Vagina (tissue), 2 donors: ENCODE results near the gene FABP7. TPM values are rescaled to one million over a fixed set of nuclear protein-coding genes. Genes with fewer than 3 reads are reported as not detected.

Source experiments
- DNase-seq, 2 donors: peaks; one replicate each; pipeline ENCODE4 v3.0.0-alpha.2; 2017; ENCODE audit errors: extremely low spot score in 2 of 2
- H3K27ac ChIP-seq: fragments of 200-600 bp; sonication (generic); one replicate; pipeline ENCODE4 v1.5.1; 2019
- H3K27me3 ChIP-seq: fragments of 200-600 bp; sonication (generic); one replicate; pipeline ENCODE4 v1.5.1; 2019
- H3K36me3 ChIP-seq, 2 donors: fragments of 200-600 bp; sonication (generic); one replicate each; pipeline ENCODE4 v1.5.1; 2017 to 2019
- H3K4me1 ChIP-seq: fragments of 200-600 bp; sonication (generic); one replicate; pipeline ENCODE4 v1.5.1; 2019
- H3K4me3 ChIP-seq, 2 donors: fragments of 200-600 bp; sonication (generic); 1 replicate in 1 of 2; 2 replicates in 1 of 2; pipeline ENCODE4 v1.5.1; 2016 to 2019
- H3K9me3 ChIP-seq: fragments of 200-600 bp; sonication (generic); one replicate; pipeline ENCODE4 v1.5.1; 2019
- POLR2A ChIP-seq, 2 donors: fragments of 450-650 bp; IDR thresholded peaks; one replicate each; pipeline ENCODE4 v1.6.1; 2017; ENCODE audit warnings: antibody characterized with exemption in 2 of 2, mild to moderate bottlenecking in 2 of 2, moderate library complexity in 2 of 2
- POLR2AphosphoS5 ChIP-seq, 2 donors: sonication (generic); formaldehyde crosslinking; IDR thresholded peaks; one replicate each; pipeline ENCODE4 v1.9.0; 2017; ENCODE audit warnings: antibody characterized with exemption in 2 of 2, mild to moderate bottlenecking in 2 of 2, low read depth in 1 of 2; ENCODE audit not compliant: insufficient read depth in 1 of 2
- intact Hi-C: fragments of 100-400 bp; cut with DNase I; formaldehyde crosslinking; loops from one replicate; pipeline ENCODE4 v1.15.1; 2023
- total RNA-seq: library from RNA; depleted of rRNA; stranded (reverse); fragments of >200 nt; gene quantifications from one replicate; pipeline ENCODE4 v1.2.3, GENCODE V29; 2016
- TF ChIP-seq, protein P1 (sequence below), 3 experiments: fragments of 450-650 bp in 2 of 3; fragments of 200-600 bp in 1 of 3; sonication (generic) in 1 of 3; IDR thresholded peaks; one replicate each; pipeline ENCODE4 v1.5.1; 2017 to 2019; ENCODE audit warnings: antibody characterized with exemption in 3 of 3, mild to moderate bottlenecking in 2 of 3, moderate library complexity in 2 of 3

Gene FABP7
- total RNA-seq, 1 donor from 2014 or later: not detected

DNA sequence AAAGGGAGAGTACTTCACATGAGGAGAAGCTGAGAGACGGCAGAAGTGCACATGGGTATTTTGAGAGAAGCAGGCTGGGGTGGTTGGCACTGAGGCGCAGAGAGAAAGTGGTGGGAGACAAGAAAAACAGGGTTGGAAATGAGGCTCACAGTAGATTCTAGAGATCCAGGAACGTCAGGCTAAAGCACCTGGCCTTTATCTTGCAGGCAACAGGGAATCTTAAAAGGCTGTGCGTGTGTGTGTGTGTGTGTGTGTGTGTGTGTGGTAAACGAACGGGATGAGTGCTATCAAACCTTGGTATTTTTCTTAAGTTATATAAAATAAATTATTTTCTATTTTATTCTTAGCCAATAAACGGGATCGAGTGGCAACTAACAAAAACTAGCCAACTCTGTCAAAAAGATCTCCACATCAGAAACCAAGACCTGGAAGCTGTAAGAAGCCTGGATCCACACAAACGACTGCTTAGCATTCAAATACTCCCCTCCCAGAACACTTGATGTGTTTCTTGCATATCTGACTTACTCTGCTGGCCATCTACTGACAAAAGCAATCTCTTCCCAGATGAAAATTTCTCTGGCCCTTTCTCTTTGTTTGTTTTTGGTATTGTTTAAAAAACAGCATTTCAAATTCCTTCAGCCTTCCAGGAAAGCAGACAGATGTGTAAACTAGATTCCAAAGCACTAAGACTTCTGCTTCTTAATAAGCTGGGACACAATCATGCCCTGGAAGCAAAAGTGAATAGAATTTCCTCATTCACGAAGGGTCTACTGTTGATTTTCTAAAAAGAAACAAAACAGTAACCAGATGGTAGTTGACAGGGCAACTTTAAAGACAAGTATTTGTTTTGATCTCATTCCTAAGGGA lies 44.8 kb upstream of the FABP7 start:
- intact Hi-C loops: loop anchor here (10.0 kb wide), 1 partner anchor 100 kb away; no protein-coding TSS in a partner anchor
- Histone ChIP-seq H3K4me1 (peaks cover 25% of the 10 kb centered on the region), H3K9me3 (no peaks in the 10 kb centered on the region), H3K4me3 (no peak overlapping the region), H3K27ac (peak overlapping the region; percentile 58), H3K27me3 (no peaks in the 10 kb centered on the region), H3K36me3 (no peaks in the 10 kb centered on the region)
- TF ChIP-seq POLR2A (IDR thresholded peaks at IDR 0.05): no peak
- TF ChIP-seq, protein P1, sequence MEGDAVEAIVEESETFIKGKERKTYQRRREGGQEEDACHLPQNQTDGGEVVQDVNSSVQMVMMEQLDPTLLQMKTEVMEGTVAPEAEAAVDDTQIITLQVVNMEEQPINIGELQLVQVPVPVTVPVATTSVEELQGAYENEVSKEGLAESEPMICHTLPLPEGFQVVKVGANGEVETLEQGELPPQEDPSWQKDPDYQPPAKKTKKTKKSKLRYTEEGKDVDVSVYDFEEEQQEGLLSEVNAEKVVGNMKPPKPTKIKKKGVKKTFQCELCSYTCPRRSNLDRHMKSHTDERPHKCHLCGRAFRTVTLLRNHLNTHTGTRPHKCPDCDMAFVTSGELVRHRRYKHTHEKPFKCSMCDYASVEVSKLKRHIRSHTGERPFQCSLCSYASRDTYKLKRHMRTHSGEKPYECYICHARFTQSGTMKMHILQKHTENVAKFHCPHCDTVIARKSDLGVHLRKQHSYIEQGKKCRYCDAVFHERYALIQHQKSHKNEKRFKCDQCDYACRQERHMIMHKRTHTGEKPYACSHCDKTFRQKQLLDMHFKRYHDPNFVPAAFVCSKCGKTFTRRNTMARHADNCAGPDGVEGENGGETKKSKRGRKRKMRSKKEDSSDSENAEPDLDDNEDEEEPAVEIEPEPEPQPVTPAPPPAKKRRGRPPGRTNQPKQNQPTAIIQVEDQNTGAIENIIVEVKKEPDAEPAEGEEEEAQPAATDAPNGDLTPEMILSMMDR (IDR thresholded peaks at IDR 0.05): no peak
- no peak for TF ChIP-seq POLR2AphosphoS5 (IDR thresholded peaks at IDR 0.05; ENCODE audit: insufficient read depth in 1 of 2, low read depth in 1 of 2)
- DNase-seq: no peak

DNA sequence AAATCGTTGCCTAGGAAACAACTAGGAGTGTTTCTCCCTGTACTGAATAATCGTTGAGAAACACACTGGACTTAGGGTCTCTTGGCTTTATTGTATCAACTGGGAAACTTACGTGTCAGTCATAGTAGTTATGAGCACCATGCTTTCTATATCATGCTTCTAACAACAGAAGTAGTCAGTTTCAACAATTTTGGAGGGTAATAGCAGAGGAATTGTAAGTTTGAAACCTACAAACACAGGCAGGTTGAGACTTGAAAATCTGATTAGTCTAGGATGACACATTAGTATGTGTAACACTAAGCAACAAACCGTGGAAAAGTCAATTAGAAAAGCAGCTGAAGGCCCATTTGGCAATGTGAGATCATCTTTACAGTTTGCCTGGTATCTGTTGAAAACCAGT lies 43.9 kb upstream of the FABP7 start:
- Histone ChIP-seq H3K4me1 (peaks cover 25% of the 10 kb centered on the region), H3K27me3 (no peaks in the 10 kb centered on the region), H3K4me3 (no peak overlapping the region), H3K36me3 (no peaks in the 10 kb centered on the region), H3K9me3 (no peaks in the 10 kb centered on the region), H3K27ac (peak overlapping the region; percentile 58)
- intact Hi-C loops: loop anchor here (10.0 kb wide), 1 partner anchor 99 kb away; no protein-coding TSS in a partner anchor
- no peak for DNase-seq
- peak in 1 of 2 donors; percentile 16 for TF ChIP-seq POLR2AphosphoS5 (IDR thresholded peaks at IDR 0.05; ENCODE audit: insufficient read depth in 1 of 2, low read depth in 1 of 2)
- no peak for TF ChIP-seq POLR2A (IDR thresholded peaks at IDR 0.05)

GRCh38 chr6:122736163-122736562 lies 43.4 kb upstream of the FABP7 start:
- no peak for DNase-seq
- no peaks in the 10 kb centered on the region for H3K9me3 ChIP-seq
- TF ChIP-seq, protein P1 (IDR thresholded peaks at IDR 0.05): no peak
- TF ChIP-seq POLR2A (IDR thresholded peaks at IDR 0.05): no peak
- TF ChIP-seq POLR2AphosphoS5 (IDR thresholded peaks at IDR 0.05; ENCODE audit: insufficient read depth in 1 of 2, low read depth in 1 of 2): no peak
- H3K4me1 ChIP-seq: peaks cover 25% of the 10 kb centered on the region
- peak overlapping the region; percentile 58 for H3K27ac ChIP-seq
- H3K36me3 ChIP-seq: no peaks in the 10 kb centered on the region
- H3K27me3 ChIP-seq: no peaks in the 10 kb centered on the region
- intact Hi-C loops: loop anchor here (10.0 kb wide), 1 partner anchor 99 kb away; no protein-coding TSS in a partner anchor
- no peak overlapping the region for H3K4me3 ChIP-seq

DNA sequence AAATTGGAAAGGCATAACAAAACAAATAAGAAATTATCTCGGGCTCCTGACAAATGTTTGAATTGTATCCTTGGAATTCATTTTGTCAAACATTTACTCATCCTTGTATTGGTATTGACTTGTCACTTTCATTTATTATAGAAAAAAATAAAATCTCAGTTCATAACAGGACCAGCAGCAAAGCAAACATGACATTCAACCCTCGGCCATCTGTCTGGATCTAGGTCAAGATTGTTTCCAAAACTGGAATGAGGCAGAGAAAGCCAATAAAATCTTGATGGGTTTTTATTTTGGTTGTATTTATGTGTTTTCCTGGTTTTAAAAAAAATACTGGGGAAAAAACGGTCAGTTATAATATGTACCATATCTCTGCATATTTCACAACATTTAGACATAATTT lies 42.9 kb upstream of the FABP7 start:
- no peak for DNase-seq
- intact Hi-C loops: loop anchor here (10.0 kb wide), 1 partner anchor 98 kb away; no protein-coding TSS in a partner anchor
- H3K27ac ChIP-seq: peak overlapping the region; percentile 58

GRCh38 chr6:122740091-122740490 lies 39.4 kb upstream of the FABP7 start:
- H3K27ac ChIP-seq: no peak overlapping the region
- no peaks in the 10 kb centered on the region for H3K9me3 ChIP-seq
- TF ChIP-seq, protein P1 (IDR thresholded peaks at IDR 0.05): no peak
- no peak for TF ChIP-seq POLR2A (IDR thresholded peaks at IDR 0.05)
- TF ChIP-seq POLR2AphosphoS5 (IDR thresholded peaks at IDR 0.05; ENCODE audit: insufficient read depth in 1 of 2, low read depth in 1 of 2): no peak
- DNase-seq: no peak
- no peaks in the 10 kb centered on the region for H3K36me3 ChIP-seq
- H3K4me1 ChIP-seq: peaks cover 24% of the 10 kb centered on the region
- H3K4me3 ChIP-seq: no peak overlapping the region
- H3K27me3 ChIP-seq: no peaks in the 10 kb centered on the region
- intact Hi-C loops: no loop called here

More for the DNA sequence above, 42.9 kb upstream of the FABP7 start:
- Histone ChIP-seq H3K36me3 (no peaks in the 10 kb centered on the region), H3K9me3 (no peaks in the 10 kb centered on the region), H3K4me3 (no peak overlapping the region), H3K4me1 (peaks cover 25% of the 10 kb centered on the region), H3K27me3 (no peaks in the 10 kb centered on the region)
- TF ChIP-seq POLR2AphosphoS5 (IDR thresholded peaks at IDR 0.05; ENCODE audit: insufficient read depth in 1 of 2, low read depth in 1 of 2): no peak
- TF ChIP-seq POLR2A (IDR thresholded peaks at IDR 0.05): no peak
- TF ChIP-seq, protein P1 (IDR thresholded peaks at IDR 0.05): no peak
